ENCODE results near the gene RIIAD1.

GRCh38 chr1:151711951-151712350 lies 9.4 kb upstream of the RIIAD1 start:
- no peak for TF ChIP-seq CTCF (IDR thresholded peaks at IDR 0.05)
- no peak for TF ChIP-seq POLR2A (IDR thresholded peaks at IDR 0.05)

Data from thyroid gland (tissue), 4 donors.